ENCODE measurements around the gene LPP.

LPP gene

GRCh38 chr3:188170461-188171459 lies 16.8 kb downstream of the LPP start:
- no peak for FAIRE-seq

- FAIRE-seq, result no peak
Measured at GRCh38 chr3:188171682-188172467, 17.9 kb downstream of the LPP start.

- FAIRE-seq, result no peak
Measured at GRCh38 chr3:188174317-188175044, 20.5 kb downstream of the LPP start.

- FAIRE-seq, result no peak
Measured at GRCh38 chr3:188176476-188176875, 22.5 kb downstream of the LPP start.

- no peak for FAIRE-seq
Measured at GRCh38 chr3:188176884-188177283, 22.9 kb downstream of the LPP start.

GRCh38 chr3:188177721-188178120 lies 23.8 kb downstream of the LPP start:
- no peak for FAIRE-seq

GRCh38 chr3:188178293-188178936 lies 24.5 kb downstream of the LPP start:
- no peak for FAIRE-seq

- no peak for FAIRE-seq
Measured at GRCh38 chr3:188179006-188179966, 25.3 kb downstream of the LPP start.

- no peak for FAIRE-seq
Measured at GRCh38 chr3:188180114-188180513, 26.2 kb downstream of the LPP start.

- FAIRE-seq, result no peak
Measured at GRCh38 chr3:188183452-188183851, 29.5 kb downstream of the LPP start.

- no peak for FAIRE-seq
Measured at GRCh38 chr3:188184160-188184559, 30.2 kb downstream of the LPP start.

- no peak for FAIRE-seq
Measured at GRCh38 chr3:188184649-188185048, 30.7 kb downstream of the LPP start.

GRCh38 chr3:188185717-188186251 lies 31.8 kb downstream of the LPP start:
- no peak for FAIRE-seq

- no peak for FAIRE-seq
Measured at GRCh38 chr3:188187053-188187452, 33.1 kb downstream of the LPP start.

GRCh38 chr3:188188911-188189310 lies 35.0 kb downstream of the LPP start:
- FAIRE-seq, result no peak

GRCh38 chr3:188191460-188191859 lies 37.5 kb downstream of the LPP start:
- FAIRE-seq, result no peak

- no peak for FAIRE-seq
Measured at GRCh38 chr3:188192034-188192433, 38.1 kb downstream of the LPP start.

GRCh38 chr3:188194332-188194731 lies 40.4 kb downstream of the LPP start:
- FAIRE-seq, result no peak

- FAIRE-seq, result no peak
Measured at GRCh38 chr3:188196232-188196990, 42.5 kb downstream of the LPP start.

- FAIRE-seq, result no peak
Measured at GRCh38 chr3:188197388-188197847, 43.5 kb downstream of the LPP start.
